SHP77 treated with DMSO at 0.1 percent for 48 hours (cell line): ENCODE results near the gene RABGAP1.

Experiments used
- DNase-seq: peaks from one replicate; lab custom pipeline; 2025; lab: John Stamatoyannopoulos, UW

RABGAP1 gene

DNA sequence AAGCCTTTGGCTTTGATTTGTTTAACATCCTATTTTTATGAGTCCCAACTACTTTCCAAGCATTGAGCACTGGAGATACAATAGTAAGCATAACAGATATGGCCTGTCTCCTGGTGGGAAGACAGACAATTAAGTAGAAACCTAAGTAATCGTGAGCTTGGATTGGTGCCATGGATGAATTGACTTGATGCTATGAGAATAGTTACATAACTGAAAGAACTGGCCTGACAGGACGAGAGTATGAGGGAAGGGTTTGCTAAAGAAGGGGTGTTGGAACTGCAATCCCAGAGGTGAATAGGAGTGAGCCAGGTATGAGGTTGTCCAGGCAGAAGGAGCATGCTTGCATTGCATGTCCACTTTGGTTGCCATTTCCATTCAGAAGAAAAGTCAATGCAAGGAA is 145.1 kb downstream of the RABGAP1 start:
- DNase-seq, result no peak

- no peak for DNase-seq
Observed at GRCh38 chr9:123087359-123087888, 146.6 kb downstream of the RABGAP1 start.

- DNase-seq, result no peak
Observed at GRCh38 chr9:123089040-123089439, 148.2 kb downstream of the RABGAP1 start.

- no peak for DNase-seq
Observed at GRCh38 chr9:123089790-123090189, 149.0 kb downstream of the RABGAP1 start.

DNA sequence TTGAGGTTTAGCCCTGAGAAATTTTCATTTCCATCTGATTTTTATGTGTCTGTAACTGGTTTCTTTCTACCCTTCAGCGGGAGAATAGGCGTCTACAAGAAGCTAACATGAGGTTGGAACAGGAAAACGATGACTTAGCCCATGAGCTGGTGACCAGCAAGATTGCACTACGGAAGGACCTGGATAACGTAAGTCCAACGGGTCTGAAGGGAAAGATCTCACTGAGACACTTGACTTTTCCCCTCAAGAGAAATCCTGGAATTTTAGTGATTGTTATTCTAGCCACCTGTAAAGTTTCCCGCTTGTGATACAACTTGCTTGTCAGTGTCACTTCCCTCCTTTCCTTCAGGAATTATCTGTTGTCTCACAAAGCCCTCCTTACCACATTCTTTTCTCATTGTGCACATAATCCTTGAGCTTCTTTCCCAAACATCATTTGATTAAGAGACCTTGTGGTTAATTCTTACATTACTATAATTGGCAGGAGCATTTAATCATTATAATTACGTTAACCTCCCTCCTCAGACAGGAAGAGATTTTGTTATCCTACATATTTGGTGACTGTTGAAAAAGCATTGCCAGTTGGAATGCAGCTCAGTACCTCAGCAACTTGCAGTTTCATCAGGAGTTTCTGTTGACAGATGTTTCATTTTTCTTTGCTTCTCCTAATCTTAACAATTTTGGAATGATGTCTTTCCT is 149.5 kb downstream of the RABGAP1 start:
- no peak for DNase-seq

GRCh38 chr9:123090956-123091355 is 150.1 kb downstream of the RABGAP1 start:
- DNase-seq, result no peak

- no peak for DNase-seq
Observed at GRCh38 chr9:123091459-123091858, 150.6 kb downstream of the RABGAP1 start.

- DNase-seq, result no peak
Observed at GRCh38 chr9:123093141-123093540, 152.3 kb downstream of the RABGAP1 start.

DNA sequence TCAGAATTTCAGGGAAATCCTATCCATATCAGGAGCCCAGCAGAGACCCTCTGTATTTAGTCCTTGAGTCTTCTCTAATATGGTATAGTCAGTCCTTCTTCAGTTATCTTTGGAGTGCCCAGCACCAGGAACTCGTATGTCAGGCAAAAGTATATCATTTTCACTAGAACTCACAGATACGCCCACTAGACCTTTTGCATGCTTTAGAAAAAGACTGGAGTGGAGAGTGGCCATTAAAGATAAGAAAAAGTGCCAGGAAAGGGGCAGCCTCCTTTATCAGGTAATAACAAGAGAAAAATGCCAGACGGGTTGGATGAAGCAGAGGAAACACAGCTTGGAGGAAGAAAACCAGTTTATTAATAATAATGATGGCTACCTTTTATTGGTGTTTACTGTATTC is 156.2 kb downstream of the RABGAP1 start:
- no peak for DNase-seq

DNA sequence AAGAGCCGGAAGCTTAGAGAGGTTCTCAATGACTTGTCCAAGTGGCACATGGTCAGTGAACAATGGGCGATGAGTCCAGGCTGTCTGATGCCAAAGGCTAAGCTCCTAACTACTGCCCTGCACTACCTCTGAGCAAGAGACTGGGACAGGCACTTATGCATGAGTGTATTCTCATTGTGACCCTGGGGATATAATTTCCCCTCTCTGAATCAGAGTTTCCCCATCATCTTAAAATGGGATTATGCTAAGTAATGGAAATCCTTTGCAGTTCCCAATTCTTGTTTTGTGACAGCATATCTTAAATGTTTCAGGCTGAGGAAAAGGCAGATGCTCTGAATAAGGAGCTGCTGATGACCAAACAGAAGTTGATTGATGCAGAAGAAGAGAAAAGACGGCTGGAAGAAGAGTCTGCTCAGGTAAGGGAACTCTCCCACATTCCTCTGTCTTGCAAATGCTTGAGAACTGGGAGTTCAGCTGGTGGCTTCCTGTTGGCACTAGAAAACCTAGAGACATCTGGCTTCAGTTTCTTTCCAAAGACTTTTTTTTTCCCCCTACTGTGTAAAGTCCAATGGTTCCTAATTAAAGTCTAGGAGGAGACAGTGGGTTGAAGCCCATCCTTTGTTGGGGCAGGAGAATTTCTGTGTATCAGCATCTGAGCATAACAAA is 156.7 kb downstream of the RABGAP1 start:
- DNase-seq, result no peak

DNA sequence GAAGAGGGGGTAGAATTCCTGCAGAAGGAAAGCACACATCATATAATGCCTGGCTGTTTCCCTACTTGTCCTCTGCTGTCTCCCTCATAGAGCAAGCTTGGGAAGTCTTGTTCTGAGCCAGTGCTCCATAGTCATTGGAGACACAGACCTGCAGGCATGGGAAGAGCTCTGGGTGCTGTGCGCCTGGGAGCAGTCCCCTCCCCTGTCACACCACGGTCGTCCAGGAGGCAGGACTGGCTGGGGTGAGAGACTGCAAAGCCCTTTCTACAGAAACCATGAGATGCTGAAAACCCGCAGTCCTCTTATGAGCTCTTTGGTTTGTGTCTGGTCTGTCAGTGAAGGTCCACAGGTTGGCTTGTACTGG is 157.3 kb downstream of the RABGAP1 start:
- DNase-seq, result no peak

DNA sequence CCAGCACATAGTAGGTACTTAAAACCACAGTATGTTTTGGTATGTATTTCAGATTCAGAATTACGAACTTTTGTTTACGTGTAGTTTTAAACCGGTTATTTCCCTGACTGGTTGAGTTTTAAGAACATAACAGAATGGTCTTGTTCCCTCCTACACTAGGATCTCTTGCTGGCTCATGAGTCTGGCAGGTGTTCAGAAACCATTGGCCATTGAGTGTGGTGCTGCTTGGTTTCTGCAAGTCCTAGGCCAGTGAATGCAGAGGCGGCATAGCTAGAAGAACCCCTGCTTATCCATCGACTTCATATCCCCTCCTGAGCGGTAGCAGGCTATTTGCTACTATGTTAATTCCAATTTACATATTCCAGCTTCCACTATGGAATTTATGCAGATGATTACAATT is 158.2 kb downstream of the RABGAP1 start:
- no peak for DNase-seq

GRCh38 chr9:123099548-123099947 is 158.7 kb downstream of the RABGAP1 start:
- DNase-seq, result no peak

DNA sequence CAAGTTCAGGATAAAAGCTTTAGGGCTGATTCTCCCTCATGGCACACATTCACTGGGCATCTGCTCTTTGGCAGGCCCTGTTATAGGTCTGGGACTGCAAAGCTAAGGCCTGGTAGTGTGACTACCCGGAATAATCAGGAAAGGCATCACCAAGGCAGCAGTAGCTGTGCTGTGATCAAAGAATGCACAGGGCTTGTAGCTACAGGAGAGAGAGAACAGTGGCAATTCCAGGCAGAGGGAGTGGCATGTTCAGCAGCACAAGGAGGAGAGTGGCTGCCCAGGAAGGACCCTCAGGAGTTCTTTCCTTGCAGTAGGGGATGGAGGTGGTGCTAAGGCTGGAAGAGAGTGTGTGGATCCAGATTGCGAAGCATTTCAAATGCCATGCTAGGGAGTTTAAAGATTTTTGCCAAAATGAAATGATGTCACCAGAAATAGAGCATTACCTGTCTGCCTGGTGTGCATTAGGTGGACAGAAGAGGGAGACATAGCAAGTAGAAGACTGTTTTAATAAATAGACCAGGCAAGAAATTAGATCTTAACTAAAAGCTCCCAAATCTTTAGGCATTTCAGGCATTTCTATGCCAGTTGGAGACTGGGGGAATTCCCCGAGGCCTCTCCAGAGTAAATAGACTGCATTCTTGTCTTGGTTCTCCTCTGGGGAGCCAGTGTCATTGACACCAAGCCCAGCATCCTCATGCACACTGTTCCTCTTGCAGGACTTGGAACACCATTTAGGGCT is 161.7 kb downstream of the RABGAP1 start:
- no peak for DNase-seq

GRCh38 chr9:123104807-123105206 is 164.0 kb downstream of the RABGAP1 start:
- no peak for DNase-seq

DNA sequence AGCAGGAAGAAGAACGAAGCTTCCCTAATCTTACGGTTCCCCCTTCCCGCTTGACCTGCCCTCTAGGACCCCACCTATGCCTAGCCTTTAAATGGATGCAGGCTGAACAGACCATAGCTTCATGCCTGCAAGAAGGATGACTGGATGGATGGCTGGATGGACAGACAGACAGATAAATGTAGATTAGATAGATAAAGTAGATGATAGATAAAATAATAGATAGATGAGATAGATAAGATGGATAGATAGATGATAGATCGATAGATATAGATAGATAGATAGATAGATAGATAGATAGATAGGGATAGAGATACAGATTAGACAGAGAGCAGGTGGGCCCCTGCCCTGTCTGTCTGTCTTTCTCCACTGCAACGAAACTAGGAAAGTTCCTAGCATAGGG is 164.7 kb downstream of the RABGAP1 start:
- DNase-seq, result no peak

- no peak for DNase-seq
Observed at GRCh38 chr9:123107639-123108285, 166.9 kb downstream of the RABGAP1 start.

DNA sequence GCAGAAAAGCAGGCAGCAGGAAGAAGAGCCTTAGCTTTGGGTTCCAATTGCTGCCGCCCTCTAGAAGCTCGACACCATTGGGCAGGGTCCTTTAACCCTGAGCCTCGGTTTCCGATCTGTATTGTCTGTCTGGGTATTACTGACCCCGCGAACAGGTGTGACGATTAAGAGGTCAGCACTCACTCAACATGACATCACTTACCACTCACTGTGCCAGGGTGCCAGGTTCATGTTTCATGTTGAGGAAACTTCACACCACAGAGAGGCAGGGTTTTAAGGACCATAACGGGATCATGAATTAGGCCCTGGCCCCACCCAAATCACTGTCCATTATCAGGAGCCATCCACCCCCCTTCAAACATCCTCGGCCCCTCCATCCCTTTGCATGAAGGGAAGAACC is 168.2 kb downstream of the RABGAP1 start:
- DNase-seq, result no peak

GRCh38 chr9:123109540-123110279 is 168.9 kb downstream of the RABGAP1 start:
- DNase-seq, result no peak

DNA sequence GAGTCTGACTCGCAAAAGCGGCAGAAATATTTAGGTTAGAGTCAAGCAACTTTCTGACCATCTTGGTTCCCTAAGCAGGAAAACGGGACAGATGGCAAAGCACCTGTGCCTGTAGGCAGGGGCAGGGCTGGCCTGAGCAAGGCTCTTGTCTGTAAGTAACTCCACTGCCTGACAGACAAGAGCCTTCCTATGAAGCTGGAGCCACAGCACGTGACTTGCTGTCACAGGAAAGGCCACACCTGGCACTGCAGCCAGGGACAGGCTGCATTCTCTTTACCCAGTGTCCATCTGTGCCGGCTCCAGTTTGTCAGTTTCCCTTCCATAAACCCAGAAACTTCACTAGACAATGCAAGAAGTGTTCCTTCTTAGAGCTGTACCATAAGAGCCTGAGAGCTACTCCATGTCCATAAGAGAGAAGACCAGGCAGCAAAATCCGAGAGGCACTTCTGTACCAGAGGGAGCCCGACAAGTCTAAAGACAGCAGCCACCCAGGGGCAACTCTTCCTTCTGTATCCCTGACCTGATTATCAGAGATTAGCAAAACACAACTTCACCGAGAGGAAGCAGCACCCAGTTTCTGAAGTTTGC is 170.7 kb downstream of the RABGAP1 start:
- no peak for DNase-seq
